GM19463 (cell line): ENCODE measurements around the gene ADGRD1.
"Not testable (repeated sequence)": the region's sequence is repeated elsewhere in the genome, so short reads cannot be mapped to it uniquely, and the experiment has no call there.

Experiments used
- ATAC-seq: cut with Tn5 transposase; IDR thresholded peaks from one replicate; pipeline ENCODE4 v1.9.1; 2021; ENCODE audit warnings: mild to moderate bottlenecking, moderate library complexity; ENCODE audit not compliant: unreplicated experiment

Gene ADGRD1

DNA sequence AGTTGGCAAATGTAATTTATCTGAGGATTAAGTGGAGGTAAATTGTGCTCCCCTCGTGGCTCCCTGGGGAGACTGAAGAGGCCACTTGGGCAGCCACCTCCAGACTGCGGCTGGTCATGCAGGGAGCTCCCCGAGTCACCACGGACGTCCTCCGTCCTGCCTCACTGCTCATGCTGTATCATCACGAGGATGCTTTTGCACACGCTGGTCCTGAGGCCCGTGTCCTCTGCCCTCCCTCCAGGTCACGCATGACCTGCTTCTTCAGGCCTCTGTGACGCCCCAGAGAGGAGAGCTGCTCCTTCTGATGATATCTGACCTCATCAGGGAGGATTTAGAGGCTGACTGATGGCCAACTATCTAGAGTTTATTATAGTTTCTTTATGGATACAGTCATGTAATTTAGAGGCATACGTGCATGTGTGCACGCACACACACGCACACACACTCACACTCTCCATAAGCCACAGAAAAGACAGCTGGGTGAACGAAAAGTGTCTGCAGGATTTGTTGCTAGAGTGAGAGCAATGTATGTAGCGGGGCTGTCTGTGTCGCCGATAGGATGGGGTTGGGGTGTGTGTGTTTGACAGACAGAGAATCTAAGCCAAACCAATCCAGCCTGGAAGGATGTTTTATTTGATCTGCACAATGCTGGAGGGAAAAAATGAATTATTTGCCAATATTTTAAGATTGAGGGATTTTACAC is 160.0 kb downstream of the ADGRD1 start:
- ATAC-seq, result no peak

DNA sequence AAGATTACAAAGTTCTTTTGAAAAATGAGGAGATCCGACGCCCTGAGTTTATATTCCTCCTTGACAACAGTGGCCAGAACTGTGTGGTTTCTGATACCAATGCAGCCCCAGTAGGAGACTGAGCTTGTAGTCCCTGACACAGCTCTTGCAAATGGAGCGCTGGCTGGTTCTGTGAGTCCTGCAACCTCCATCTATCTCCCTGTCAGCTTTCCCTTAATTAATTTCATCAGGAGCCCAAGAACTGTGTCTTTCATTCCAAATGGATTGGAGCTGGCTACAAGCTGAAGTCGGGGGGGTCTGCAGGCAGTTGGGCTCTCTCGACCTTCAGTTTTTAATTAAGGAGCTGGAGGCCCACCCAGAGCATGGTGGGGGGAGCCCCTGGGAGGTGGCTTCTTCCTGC is 160.6 kb downstream of the ADGRD1 start:
- ATAC-seq, result no peak

DNA sequence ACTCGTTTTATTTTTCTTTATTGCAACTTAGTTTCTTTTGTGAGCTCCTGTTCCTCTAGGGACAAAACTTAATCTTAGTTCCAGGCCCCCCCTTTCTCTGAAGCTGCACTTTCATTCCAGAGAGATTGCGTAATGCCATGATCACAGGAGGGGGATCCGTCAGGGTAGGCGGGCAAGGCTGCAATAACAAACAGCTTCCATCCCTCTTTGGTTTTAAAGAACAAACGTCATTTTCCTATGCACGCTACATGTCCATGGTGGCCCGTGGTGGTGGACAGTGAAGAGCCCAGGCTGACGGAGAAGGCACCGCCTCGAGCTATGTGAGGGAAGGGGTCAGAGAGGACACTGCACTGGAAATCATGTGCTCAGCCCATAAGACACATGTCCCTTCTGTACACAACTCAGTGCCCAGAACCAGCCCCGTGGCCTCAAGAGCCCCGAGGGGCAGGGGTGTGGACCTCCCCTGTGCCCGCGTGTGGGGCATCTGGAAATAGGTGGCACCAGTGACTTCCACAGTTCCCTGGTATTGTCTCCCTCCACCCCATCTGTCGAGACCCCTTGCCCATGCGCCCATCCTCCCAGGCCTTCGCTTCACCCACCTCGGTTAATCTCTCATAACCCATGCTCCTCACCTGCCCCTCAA is 161.4 kb downstream of the ADGRD1 start:
- no peak for ATAC-seq

DNA sequence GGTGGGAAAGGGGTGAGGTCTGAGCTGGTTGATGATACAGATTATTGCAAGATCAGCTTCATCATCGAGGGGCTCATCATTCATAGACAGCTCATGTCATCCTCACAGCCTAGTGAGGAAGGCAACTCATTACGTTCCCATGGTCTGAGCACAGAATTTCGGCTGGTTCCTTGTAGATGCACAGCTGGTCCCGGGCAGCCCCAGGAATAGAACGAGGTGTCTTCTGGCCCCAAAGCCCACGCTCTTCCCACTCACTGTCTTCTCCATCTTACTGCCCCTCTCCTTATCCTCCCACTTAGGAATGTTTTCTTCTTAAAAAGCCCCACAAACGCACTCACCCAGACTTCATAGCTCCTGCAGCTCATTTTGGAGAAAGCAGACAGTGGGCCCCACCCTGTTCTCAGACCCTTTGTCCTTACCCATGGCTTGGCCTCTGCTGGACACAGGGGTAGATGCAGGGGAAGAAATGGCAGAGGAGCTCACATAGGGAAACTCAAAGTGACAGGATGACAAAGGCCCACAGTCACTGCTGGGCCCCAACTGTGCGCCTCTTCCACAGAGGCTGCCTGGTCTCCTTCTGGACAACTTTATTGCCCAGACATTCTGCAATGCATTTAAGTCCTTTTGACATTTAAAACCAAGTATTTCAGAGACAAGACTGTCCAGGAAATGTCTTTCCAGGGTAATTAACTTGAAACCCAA is 162.2 kb downstream of the ADGRD1 start:
- ATAC-seq, result no peak

DNA sequence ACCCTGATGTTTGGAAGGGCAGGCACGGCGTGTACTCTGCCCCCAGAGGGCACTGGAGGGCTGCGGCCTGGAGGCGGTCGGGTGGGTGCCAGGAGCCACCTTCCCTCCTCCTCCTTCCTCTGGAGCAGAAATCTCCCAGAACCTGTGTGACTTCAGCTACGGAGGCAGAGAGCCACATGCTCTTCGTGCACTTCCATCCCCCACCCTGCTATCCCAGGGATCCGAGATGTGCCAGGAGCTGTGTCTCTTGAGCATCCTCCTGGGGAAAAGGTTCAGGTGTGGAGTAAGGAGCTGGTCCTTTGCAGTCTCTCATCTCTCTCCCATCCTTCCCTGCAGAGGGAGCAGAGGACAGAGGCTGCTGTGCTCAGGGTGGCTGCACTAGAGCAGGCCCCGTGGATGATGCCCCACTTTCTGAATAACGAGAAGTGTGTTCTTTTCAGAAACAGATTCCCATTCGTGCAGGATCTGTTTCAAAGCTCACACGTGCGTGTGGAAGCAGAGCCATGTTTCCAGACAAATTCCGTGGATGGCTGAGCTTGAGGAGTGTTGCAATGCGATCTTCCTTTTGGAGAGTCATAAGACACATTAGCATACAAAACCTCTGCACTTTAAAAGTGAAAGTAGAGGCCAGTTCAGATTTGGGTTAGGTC is 162.9 kb downstream of the ADGRD1 start:
- ATAC-seq, result no peak

DNA sequence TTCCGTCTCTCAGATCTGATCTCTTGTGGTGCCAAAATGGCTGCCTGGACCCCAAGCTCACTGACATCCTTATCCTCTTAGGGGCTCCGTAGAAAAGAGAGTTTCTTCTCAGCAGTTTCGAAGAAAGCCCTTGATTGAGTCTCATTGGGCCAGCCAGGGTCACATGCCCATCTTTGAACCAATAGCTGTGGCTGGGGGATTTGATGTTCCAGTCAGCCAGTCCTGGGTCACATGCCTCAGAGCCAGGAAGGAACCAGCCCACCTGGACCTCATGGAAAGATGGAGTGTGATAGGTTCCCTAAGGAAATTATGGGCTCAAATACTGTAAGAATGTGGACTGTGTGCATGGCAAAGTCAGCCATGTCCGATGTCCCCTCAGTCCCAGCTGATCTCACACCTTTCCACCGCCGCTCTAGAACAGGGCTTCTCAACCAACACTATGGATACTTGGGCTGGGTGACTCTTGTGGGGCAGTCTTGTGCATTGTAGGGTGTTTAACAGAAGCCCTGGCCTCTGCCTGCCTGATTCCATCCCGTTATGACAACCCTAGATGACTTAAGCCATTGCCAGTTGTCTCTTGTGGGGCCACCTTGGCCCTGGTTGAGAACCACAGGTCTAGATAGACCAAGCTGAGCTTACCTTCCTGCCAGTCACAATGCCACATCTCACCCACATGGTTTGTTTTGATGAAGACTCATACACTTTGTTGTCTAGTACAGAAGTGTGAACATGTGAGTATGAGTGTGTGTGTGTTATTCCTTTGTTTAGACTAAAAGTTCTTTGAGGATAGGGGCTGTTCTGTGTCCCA is 163.9 kb downstream of the ADGRD1 start:
- no peak for ATAC-seq

DNA sequence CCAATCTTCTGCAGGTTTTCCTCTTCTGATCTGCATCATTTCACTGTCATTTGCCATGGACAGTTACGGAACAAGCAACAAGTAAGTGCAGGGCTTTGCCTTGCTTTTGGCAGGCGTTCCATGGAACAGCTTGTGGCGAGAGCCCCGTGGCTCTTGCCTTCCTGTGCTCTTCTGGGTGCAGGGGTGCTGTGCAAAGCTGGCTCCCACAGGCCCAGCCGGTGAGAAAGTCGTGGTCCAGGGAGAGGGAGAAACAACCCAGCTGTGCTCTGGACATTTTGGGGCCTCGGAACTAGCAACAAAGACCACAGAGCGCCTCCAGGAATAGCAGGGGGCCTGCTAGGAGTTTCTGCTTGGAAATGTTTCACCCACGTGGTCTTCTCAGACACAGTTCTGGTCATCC is 164.7 kb downstream of the ADGRD1 start:
- no peak for ATAC-seq

DNA sequence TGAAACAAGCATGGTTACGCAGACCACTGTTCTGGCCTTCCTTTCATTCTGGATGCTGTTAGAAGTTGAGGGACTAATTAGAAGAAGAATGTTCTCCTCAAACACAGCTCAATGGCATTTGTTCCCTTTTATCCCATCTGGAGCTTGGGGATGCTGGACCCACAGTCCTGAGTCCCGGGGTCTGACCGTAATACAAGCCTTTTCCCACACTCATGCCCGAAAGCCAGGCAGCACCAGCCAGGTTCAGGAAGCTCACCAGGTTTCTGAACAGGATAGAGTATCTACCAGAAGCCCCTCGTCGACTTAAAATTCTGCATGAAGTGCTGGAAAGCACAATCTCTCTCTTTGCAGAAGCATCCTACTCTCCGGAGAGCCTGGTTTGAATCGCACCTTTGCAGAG is 165.6 kb downstream of the ADGRD1 start:
- not testable (repeated sequence) for ATAC-seq

DNA sequence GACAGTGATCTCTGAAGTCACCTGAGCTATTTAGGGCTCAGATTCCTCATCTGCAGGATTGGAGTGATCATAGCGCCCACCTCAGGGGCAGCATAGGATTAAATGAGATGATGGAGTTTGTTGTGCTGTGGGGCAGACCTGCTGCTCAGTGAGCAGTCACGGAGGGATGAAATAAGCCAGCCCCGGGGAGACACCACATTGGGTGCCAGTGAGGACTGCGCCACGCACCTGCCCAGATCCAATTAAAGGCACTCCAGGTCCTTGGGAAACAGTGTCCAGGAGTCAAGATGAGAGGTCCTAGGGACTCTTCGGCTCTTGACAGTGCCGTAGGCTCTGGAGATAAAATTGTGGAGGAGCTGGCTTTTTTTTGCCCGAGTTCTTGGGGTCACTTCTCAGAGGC is 166.2 kb downstream of the ADGRD1 start:
- no peak for ATAC-seq

DNA sequence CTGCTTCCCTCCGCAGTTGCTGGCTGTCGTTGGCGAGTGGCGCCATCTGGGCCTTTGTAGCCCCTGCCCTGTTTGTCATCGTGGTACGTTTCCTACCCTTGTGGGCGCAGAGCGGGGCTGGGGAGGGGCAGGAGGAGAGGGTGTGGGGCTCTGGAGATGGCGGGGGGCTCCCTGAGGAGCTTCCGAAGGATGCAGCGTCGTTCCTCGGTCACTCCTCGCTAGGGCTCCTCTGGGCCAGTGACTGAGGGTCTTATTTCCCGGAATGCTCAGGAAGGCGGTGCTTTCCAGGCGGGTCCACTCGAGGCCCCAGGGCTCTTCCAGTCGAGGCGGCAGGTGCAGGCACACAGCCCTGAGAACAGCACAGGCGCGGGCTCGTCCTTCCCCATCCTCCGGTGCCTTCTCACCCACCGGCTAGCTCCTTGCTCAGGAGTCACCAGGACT is 167.1 kb downstream of the ADGRD1 start:
- no peak for ATAC-seq

DNA sequence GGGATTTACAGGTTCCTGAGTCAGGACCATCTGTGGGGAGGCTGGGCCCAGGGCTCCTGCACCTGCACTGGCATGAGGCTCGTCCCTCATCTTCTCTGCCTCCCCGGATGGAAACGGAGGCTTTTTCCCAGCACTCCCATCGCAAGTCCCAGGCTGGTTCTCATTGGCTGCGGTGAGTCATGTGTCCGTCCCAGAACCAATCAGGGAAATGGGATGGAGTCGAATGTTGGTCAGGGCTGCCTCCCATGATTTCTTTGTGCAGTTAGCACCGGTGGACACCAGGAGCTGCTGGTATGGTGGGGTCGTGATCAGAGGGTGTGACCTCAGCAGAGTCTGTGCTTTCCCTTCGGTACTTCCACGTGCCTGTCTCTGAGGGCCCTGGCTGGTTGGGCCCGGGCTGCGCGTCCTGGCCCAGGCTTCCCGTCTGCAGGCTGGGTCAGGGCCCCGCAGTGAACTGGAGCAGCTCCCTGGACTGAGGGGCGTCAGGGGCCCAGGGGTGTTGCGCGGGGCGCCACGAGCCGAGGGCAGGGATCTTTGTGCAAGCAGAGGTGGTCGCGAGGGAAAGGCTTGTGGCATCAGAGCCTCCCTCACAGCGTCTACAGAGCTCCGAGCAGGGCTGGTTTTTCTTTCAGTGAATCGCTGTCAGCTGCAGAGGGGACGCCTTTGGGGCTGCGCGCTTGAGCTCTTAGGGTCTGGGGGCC is 168.1 kb downstream of the ADGRD1 start:
- ATAC-seq, result no peak

DNA sequence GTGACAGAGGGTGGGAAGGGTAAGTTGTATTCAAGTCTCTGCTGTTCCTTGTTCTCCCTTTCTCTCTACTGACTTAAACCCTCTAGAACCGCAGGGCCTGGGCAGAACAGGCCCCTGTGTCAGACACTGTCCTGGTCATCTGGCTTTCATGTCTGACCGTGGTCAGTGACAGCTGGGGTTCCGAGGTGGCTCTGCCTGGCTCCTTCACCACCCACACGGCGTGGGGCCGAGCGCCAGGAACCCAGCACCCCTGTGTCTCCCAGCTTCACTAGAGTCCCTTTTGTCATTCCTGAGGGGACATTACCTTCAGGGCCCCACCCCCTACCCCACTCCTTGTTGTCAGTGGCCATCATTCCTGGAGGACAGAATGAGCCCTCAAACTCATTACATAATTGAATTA is 168.9 kb downstream of the ADGRD1 start:
- ATAC-seq, result no peak

DNA sequence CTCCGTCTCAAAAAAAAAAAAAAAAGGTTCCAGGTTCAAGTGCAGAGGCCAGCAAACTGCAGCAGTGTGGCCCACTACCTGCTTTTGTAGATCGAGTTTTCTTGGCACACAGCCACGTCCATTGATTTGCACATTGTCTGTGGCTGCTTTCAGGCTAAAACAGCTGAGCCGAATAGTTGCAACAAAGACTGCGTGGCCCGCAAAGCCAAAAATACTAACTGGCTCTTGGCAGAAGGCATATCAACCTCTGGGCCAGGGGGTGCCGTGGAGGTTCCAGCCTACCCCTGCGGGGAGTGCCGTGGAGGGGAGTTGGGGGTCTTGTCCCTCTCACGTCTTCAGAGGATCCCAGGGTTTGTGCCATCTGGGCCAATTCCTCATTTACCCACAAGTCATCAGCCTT is 170.1 kb downstream of the ADGRD1 start:
- no peak for ATAC-seq

DNA sequence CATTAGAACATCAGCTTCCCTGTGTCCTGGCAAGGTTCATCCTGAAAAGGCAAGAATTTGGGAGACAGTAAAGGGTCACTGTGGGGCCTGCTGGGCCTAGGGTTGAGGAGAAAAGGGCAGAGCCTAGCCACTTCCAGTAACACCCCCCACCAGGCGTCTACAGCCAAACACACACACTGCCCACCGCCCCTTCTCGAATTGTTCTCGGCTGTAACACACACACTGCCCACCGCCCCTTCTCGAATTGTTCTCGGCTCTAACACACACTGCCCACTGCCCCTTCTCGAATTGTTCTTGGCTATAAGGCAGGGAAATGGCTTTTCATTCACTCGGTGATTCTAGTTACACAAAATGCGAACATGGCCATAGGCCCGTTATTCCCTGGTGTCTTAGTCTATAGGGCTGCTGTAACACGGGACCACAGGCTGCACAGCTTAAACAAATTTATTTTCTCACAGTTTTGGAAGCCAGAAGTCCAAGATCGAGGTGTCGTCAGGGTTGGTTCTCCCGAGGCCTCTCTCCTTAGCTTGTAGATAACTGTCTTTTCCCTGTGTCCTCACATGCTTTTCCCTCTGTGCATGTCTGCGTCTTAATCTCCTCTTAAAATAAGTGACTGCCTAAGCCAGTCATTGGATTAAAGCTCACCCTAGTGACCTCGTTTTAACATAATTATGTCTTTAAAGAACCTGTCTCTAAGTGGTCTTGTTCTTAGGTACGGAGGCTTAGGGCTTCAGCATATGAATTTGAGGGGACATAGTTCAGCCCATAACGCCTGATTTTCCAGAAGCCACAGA is 171.0 kb downstream of the ADGRD1 start:
- no peak for ATAC-seq

DNA sequence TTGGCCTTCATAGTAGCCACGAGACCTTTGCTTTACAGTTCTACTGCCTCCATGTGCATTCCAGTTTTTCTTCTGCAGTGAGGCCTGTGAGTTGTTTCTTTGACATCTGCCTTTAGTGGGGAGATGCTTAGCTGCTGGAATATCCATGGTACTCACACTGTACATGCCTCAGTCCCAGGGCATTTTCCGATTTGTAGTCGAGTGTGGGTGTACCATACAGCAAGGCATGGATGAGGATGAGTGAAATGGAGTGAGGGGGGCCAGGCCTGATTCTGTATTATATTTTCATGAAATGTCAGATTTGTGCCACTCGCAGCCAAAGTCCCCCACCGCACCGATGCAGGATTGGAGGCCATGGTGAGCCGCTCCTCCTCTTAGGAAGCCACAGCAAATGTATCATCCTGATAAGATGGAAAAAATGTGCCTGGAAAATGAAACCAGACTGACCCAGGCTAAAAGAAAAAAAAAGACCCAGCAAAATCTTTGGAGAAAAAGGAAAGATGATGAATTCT is 173.0 kb downstream of the ADGRD1 start:
- ATAC-seq, result no peak

DNA sequence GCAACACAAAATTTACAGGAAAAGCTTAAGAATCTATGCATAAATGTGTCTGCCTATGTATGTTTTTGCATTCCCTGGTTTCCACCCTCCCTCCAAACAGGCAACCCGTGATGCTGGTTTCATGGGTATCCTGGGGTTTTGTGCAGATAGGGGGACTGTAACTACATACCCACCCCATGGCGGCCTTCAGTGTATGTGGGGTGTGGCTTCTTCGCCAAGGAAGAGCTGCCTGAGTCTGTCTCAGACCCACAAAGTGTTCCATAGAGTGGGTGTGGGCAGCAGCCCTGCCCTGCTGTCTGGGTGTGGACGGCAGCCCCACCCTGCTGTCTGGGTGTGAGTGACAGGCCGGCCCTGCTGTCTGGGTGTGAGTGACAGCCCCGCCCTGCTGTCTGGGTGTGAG is 174.8 kb downstream of the ADGRD1 start:
- ATAC-seq, result no peak

DNA sequence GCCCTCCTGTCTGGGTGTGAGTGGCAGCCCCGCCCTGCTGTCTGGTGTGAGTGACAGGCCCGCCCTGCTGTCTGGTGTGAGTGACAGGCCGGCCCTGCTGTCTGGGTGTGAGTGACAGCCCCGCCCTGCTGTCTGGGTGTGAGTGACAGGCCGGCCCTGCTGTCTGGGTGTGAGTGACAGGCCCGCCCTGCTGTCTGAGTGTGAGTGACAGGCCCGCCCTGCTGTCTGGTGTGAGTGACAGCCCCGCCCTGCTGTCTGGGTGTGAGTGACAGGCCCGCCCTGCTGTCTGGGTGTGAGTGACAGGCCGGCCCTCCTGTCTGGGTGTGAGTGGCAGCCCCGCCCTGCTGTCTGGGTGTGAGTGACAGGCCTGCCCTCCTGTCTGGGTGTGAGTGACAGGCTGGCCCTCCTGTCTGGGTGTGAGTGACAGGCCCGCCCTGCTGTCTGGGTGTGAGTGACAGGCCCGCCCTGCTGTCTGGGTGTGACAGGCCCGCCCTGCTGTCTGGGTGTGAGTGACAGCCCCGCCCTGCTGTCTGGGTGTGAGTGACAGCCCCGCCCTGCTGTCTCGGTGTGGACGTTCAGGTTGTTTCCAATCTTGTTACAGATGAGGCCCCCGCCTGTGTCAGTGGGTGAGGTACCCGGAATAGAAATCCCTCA is 175.4 kb downstream of the ADGRD1 start:
- not testable (repeated sequence) for ATAC-seq

DNA sequence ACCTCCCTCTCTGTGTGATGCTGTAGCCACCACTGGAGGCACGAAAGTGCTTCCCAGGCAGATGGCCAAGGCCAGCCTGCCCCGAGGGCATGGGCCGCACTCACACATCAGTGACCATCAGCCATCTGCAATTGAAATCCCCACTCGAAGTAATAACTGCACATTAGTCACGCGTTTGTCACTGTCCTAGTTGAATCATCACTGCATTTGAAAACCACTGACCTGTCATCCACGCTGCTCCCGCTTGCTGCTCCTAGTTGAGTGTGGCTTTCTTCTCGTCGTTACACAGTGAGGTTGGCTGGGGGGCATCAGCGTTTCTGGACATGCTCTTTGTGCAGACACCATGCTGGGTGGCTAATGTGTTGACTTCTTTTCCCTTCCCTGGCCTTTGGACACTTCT is 176.1 kb downstream of the ADGRD1 start:
- no peak for ATAC-seq
